Measurements from ENCODE around the gene COLQ. TPM values are rescaled to one million over a fixed set of nuclear protein-coding genes. Genes with fewer than 3 reads are reported as not detected.
"Not testable (repeated sequence)": the region's sequence is repeated elsewhere in the genome, so short reads cannot be mapped to it uniquely, and the experiment has no call there.

The COLQ gene
- total RNA-seq, 3 donors from 2014 or later = 0.71 to 1.3 (median 1.2) TPM

GRCh38 chr3:15491143-15491542, 30.4 kb downstream of the COLQ start:
- no peaks in the 10 kb centered on the region for H3K27me3 Mint-ChIP-seq (ENCODE audit: low read depth)

GRCh38 chr3:15490158-15490557, 31.3 kb downstream of the COLQ start:
- Mint-ChIP-seq H3K4me3 (no peak overlapping the region), H3K4me1 (ENCODE audit: low read depth) (peaks cover 11% of the 10 kb centered on the region), H3K9me3 (no peaks in the 10 kb centered on the region), H3K36me3 (ENCODE audit: insufficient read depth) (peaks cover 12% of the 10 kb centered on the region), H3K27me3 (ENCODE audit: low read depth) (no peaks in the 10 kb centered on the region)
- DNase-seq (no peak), ATAC-seq (no peak)

More at GRCh38 chr3:15491143-15491542, 30.4 kb downstream of the COLQ start:
- peaks cover 12% of the 10 kb centered on the region for H3K36me3 Mint-ChIP-seq (ENCODE audit: insufficient read depth)
- H3K9me3 Mint-ChIP-seq = no peaks in the 10 kb centered on the region
- ATAC-seq (no peak), DNase-seq (no peak)
- H3K4me1 Mint-ChIP-seq (ENCODE audit: low read depth) = peaks cover 11% of the 10 kb centered on the region
- H3K4me3 Mint-ChIP-seq = no peak overlapping the region

GRCh38 chr3:15488002-15488401, 33.5 kb downstream of the COLQ start:
- Mint-ChIP-seq H3K4me3 (no peak overlapping the region), H3K9me3 (no peaks in the 10 kb centered on the region), H3K4me1 (ENCODE audit: low read depth) (peaks cover 2% of the 10 kb centered on the region), H3K36me3 (ENCODE audit: insufficient read depth) (peaks cover 15% of the 10 kb centered on the region), H3K27me3 (ENCODE audit: low read depth) (peaks cover 3% of the 10 kb centered on the region)
- DNase-seq (no peak), ATAC-seq (no peak)

- Mint-ChIP-seq H3K4me3 (no peak overlapping the region), H3K9me3 (no peaks in the 10 kb centered on the region), H3K4me1 (ENCODE audit: low read depth) (peaks cover 2% of the 10 kb centered on the region), H3K27me3 (ENCODE audit: low read depth) (peaks cover 3% of the 10 kb centered on the region), H3K36me3 (ENCODE audit: insufficient read depth) (peaks cover 12% of the 10 kb centered on the region)
- no peak for DNase-seq
- ATAC-seq = no peak
These were observed 34.5 kb downstream of the COLQ start for GRCh38 chr3:15486979-15487378.

GRCh38 chr3:15486020-15486419, 35.5 kb downstream of the COLQ start:
- H3K9me3 Mint-ChIP-seq = no peaks in the 10 kb centered on the region
- no peak overlapping the region for H3K4me3 Mint-ChIP-seq
- peaks cover 3% of the 10 kb centered on the region for H3K27me3 Mint-ChIP-seq (ENCODE audit: low read depth)

DNA sequence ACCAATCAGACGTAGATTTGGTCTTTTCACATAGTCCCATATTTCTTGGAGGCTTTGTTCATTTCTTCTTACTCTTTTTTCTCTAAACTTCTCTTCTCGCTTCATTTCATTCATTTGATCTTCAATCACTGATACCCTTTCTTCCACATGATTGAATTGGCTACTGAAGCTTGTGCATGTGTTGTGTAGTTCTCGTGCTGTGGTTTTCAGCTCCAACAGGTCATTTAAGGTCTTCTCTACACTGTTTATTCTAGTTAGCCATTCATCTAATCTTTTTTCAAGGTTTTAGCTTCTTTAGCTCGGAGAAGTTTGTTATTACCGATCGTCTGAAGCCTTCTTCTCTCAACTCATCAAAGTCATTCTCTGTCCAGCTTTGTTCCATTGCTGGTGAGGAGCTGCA, 37.0 kb downstream of the COLQ start:
- not testable (repeated sequence) for ATAC-seq; DNase-seq; H3K27me3 Mint-ChIP-seq (ENCODE audit: low read depth); H3K4me1 Mint-ChIP-seq (ENCODE audit: low read depth); H3K4me3 Mint-ChIP-seq; H3K9me3 Mint-ChIP-seq
- peaks cover 12% of the 10 kb centered on the region for H3K36me3 Mint-ChIP-seq (ENCODE audit: insufficient read depth)

More at GRCh38 chr3:15486020-15486419, 35.5 kb downstream of the COLQ start:
- peaks cover 2% of the 10 kb centered on the region for H3K4me1 Mint-ChIP-seq (ENCODE audit: low read depth)
- peaks cover 12% of the 10 kb centered on the region for H3K36me3 Mint-ChIP-seq (ENCODE audit: insufficient read depth)
- no peak for DNase-seq
- ATAC-seq = no peak

DNA sequence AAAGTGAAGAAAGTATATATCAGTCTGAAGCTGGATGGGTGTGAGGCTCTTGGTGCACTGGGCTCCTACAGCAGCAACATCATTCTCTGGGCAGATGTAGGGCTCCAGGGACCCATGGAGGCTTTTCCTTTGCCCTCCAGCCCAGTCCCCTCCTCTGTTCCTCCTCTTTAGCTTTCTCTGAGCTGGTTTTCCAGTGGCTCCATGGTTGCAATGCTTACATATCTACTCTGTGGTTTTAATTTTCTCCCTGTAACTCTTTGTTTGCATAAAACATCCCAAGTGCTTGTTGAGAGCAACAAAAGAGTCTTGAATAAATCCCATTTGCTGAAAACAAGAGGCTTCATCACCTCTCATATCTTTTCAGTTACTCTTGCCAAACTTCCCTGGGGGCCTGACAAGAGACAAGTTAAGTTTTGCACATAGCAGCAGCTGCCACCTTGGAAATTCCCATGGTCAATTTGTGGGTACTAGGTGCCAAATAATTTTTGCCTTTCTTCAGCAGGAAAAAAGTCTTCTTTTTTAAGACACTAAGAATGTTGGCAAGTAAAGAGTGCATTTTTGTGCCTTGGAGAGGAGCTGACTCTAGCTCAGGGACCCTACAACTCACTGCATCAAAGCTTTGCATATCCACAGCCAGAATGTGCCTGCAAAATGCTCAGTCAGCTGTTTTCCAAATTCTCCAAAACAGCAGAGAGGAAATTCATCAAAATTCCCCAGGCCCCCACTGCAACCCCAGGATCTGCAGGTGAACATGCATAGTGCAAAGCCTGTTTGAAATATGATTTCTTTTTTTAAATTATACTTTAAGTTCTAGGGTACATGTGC, 41.9 kb downstream of the COLQ start:
- peaks cover 3% of the 10 kb centered on the region for H3K36me3 Mint-ChIP-seq (ENCODE audit: insufficient read depth)
- no peaks in the 10 kb centered on the region for H3K4me1 Mint-ChIP-seq (ENCODE audit: low read depth)
- peaks cover 3% of the 10 kb centered on the region for H3K27me3 Mint-ChIP-seq (ENCODE audit: low read depth)
- H3K9me3 Mint-ChIP-seq = no peaks in the 10 kb centered on the region
- DNase-seq = no peak
- ATAC-seq = no peak
- H3K4me3 Mint-ChIP-seq = no peak overlapping the region

- no peak overlapping the region for H3K4me3 Mint-ChIP-seq
- no peaks in the 10 kb centered on the region for H3K9me3 Mint-ChIP-seq
- no peaks in the 10 kb centered on the region for H3K4me1 Mint-ChIP-seq (ENCODE audit: low read depth)
- ATAC-seq (no peak), DNase-seq (no peak)
- no peaks in the 10 kb centered on the region for H3K27me3 Mint-ChIP-seq (ENCODE audit: low read depth)
- H3K36me3 Mint-ChIP-seq (ENCODE audit: insufficient read depth) = no peaks in the 10 kb centered on the region
These were observed 42.9 kb downstream of the COLQ start for GRCh38 chr3:15478640-15478979.

- H3K9me3 Mint-ChIP-seq = no peaks in the 10 kb centered on the region
- DNase-seq (no peak), ATAC-seq (no peak)
- H3K4me3 Mint-ChIP-seq = no peak overlapping the region
- no peaks in the 10 kb centered on the region for H3K27me3 Mint-ChIP-seq (ENCODE audit: low read depth)
- H3K36me3 Mint-ChIP-seq (ENCODE audit: insufficient read depth) = no peaks in the 10 kb centered on the region
- H3K4me1 Mint-ChIP-seq (ENCODE audit: low read depth) = no peaks in the 10 kb centered on the region
These were observed 43.4 kb downstream of the COLQ start for GRCh38 chr3:15477951-15478639.

DNA sequence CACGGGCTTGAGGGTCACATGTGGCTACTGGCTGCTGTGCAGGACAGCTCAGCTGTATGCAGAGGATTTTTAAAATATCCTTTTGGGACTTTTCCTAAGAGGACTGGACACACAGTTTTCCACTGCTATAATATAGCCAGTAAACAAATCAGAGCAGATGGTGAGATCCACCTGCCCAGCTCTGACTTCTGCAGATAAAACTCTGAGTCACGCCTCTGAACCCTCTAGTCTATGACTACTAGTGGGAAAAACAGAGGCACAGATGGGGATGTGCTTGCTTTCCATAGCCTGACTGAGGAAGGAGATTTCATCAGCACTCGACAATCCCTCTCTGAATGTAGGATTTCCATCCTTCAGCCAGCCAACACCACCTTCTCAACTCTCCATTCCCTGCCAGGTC, 45.1 kb downstream of the COLQ start:
- no peaks in the 10 kb centered on the region for H3K9me3 Mint-ChIP-seq
- no peaks in the 10 kb centered on the region for H3K27me3 Mint-ChIP-seq (ENCODE audit: low read depth)
- ATAC-seq = no peak
- H3K36me3 Mint-ChIP-seq (ENCODE audit: insufficient read depth) = no peaks in the 10 kb centered on the region
- no peak for DNase-seq
- no peak overlapping the region for H3K4me3 Mint-ChIP-seq
- no peaks in the 10 kb centered on the region for H3K4me1 Mint-ChIP-seq (ENCODE audit: low read depth)

DNA sequence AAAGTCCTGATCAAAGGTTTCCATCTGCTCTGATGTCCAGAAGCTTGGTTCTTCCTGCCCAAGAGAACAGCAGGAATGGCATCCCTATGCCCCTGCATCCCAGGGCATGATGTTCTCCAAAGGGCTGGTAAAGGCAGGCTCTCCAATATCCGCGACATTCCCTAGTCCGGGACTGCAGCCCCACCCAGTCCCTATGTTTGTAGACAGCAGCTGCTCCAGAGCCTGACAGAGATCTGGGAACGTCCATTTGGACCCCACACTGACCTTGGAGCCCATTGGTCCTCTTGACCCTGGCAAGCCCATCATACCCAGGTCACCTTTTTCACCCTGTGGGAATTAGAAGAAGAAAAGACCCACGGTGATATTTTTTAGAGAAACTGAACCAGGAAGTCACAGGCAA, 46.3 kb downstream of the COLQ start:
- no peak for DNase-seq
- no peaks in the 10 kb centered on the region for H3K9me3 Mint-ChIP-seq

GRCh38 chr3:15471861-15472260, 49.6 kb downstream of the COLQ start:
- H3K4me1 Mint-ChIP-seq (ENCODE audit: low read depth) = peaks cover 8% of the 10 kb centered on the region
- H3K36me3 Mint-ChIP-seq (ENCODE audit: insufficient read depth) = peaks cover 4% of the 10 kb centered on the region
- no peak for DNase-seq
- no peaks in the 10 kb centered on the region for H3K27me3 Mint-ChIP-seq (ENCODE audit: low read depth)
- H3K9me3 Mint-ChIP-seq = no peaks in the 10 kb centered on the region
- H3K4me3 Mint-ChIP-seq = no peak overlapping the region
- no peak for ATAC-seq

More for the DNA sequence above, 46.3 kb downstream of the COLQ start:
- Mint-ChIP-seq H3K4me1 (ENCODE audit: low read depth) (no peaks in the 10 kb centered on the region), H3K4me3 (no peak overlapping the region), H3K36me3 (ENCODE audit: insufficient read depth) (peaks cover 1% of the 10 kb centered on the region), H3K27me3 (ENCODE audit: low read depth) (no peaks in the 10 kb centered on the region)
- ATAC-seq = no peak

DNA sequence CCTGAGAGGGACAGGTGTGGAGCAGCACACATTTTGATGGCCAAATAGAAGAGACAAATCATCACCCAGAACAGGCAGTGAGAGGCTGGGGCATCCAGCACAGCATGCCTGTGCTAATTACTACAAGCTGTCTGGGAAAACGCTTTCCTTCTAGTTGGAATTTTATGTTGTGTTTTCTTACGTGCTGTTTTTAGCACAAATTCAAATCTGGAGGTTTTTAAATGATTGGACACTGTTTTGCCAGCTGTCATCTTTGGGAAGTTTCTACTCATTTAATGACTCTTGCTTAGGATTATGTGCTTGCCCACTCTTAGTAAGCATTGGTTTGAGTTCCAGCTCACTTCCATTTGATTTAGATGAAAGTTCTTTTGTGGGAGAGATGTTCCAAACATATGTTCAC, 50.7 kb downstream of the COLQ start:
- Mint-ChIP-seq H3K9me3 (no peaks in the 10 kb centered on the region), H3K4me1 (ENCODE audit: low read depth) (peaks cover 10% of the 10 kb centered on the region), H3K4me3 (no peak overlapping the region), H3K36me3 (ENCODE audit: insufficient read depth) (peaks cover 5% of the 10 kb centered on the region), H3K27me3 (ENCODE audit: low read depth) (no peaks in the 10 kb centered on the region)
- DNase-seq = no peak
- ATAC-seq = no peak

DNA sequence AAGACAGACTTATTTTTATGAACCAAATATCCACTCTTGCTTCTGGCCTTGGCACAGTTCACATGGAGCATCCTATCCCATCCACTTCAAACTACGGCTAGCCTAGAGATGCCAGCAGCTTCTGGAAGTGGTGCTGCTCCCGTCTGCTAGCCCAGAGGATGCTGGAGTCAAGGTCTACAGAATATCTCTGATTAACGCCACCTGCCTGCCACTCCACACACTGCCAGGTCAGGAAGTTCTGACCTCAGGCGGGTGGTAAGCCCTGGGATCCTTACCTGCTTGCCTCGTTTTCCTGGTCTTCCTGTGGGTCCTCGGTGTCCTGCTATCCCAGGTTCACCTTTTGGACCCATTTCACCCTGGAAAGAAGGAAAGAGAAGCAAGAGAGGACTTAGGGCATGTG, 51.2 kb downstream of the COLQ start:
- peaks cover 10% of the 10 kb centered on the region for H3K4me1 Mint-ChIP-seq (ENCODE audit: low read depth)
- ATAC-seq (no peak), DNase-seq (no peak)
- H3K9me3 Mint-ChIP-seq = no peaks in the 10 kb centered on the region
- H3K4me3 Mint-ChIP-seq = no peak overlapping the region
- H3K36me3 Mint-ChIP-seq (ENCODE audit: insufficient read depth) = peaks cover 5% of the 10 kb centered on the region
- no peaks in the 10 kb centered on the region for H3K27me3 Mint-ChIP-seq (ENCODE audit: low read depth)

All from activated T-cell treated with anti-CD3 and anti-CD28 coated beads, Interleukin-2, amount 50 U/mL, for 4 hours (primary cell).